Parathyroid adenoma (tissue), 2 donors: ENCODE measurements around the gene SPRR2A.
"Not testable (repeated sequence)": the region's sequence is repeated elsewhere in the genome, so short reads cannot be mapped to it uniquely, and the experiment has no call there.

ENCODE experiments used
- H2AFZ ChIP-seq: fragments of 300-600 bp; sonication (generic); one replicate; pipeline ENCODE4 v1.7.0; 2017; ENCODE audit warnings: antibody characterized with exemption, mild to moderate bottlenecking
- H3K27ac ChIP-seq: fragments of 300-600 bp; sonication (generic); one replicate; pipeline ENCODE4 v1.7.0; 2017
- H3K27me3 ChIP-seq: fragments of 300-600 bp; sonication (generic); one replicate; pipeline ENCODE4 v1.7.0; 2017; ENCODE audit warnings: low read length; ENCODE audit not compliant: control insufficient read depth, insufficient read depth
- H3K36me3 ChIP-seq: fragments of 300-600 bp; sonication (generic); one replicate; pipeline ENCODE4 v1.7.0; 2017; ENCODE audit warnings: low read length; ENCODE audit not compliant: control insufficient read depth, insufficient read depth
- H3K4me1 ChIP-seq: fragments of 300-600 bp; sonication (generic); one replicate; pipeline ENCODE4 v1.7.0; 2017; ENCODE audit warnings: control low read depth
- H3K4me2 ChIP-seq: fragments of 300-600 bp; sonication (generic); one replicate; pipeline ENCODE4 v1.7.0; 2017; ENCODE audit warnings: low read length
- H3K4me3 ChIP-seq: fragments of 300-600 bp; sonication (generic); one replicate; pipeline ENCODE4 v1.7.0; 2017; ENCODE audit warnings: low read depth, low read length
- H3K79me2 ChIP-seq: fragments of 300-600 bp; sonication (generic); one replicate; pipeline ENCODE4 v1.7.0; 2017; ENCODE audit warnings: control low read depth
- H3K9ac ChIP-seq: fragments of 300-600 bp; sonication (generic); one replicate; pipeline ENCODE4 v1.7.0; 2017; ENCODE audit warnings: mild to moderate bottlenecking
- H3K9me3 ChIP-seq: fragments of 300-600 bp; sonication (generic); one replicate; pipeline ENCODE4 v1.7.0; 2017; ENCODE audit warnings: low read length; ENCODE audit not compliant: control insufficient read depth
- TF ChIP-seq, protein P1 (sequence below): fragments of 300-600 bp; sonication (generic); IDR thresholded peaks from one replicate; pipeline ENCODE4 v1.7.0; 2017; ENCODE audit warnings: antibody characterized with exemption, mild to moderate bottlenecking
- donor health status: primary hyperparathyroidism.

The SPRR2A gene

DNA sequence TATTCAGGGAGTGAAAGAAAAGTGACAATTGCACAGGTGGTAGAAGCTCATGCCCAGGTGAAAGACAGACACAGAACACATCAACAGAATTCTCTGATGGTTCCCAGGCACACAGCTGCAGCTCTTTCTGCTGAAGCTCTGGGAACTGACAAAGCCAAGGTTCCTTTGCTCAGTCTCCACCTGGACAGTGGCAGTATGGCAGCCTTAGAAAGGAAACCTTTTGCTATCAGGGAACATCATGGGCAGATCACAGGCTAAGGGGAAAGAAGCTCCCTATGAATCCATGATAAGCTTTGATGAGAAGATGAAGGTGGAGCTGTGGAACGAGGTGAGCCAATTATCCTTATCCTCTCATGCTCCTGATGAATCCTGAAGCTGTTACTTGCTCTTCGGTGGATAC lies 12.9 kb upstream of the SPRR2A start:
- Histone ChIP-seq H3K79me2 (no peaks in the 10 kb centered on the region), H3K9ac (no peak overlapping the region), H3K36me3 (no peaks in the 10 kb centered on the region), H3K4me3 (no peak overlapping the region), H3K27ac (no peak overlapping the region), H2AFZ (no peak overlapping the region), H3K27me3 (no peaks in the 10 kb centered on the region), H3K4me1 (no peaks in the 10 kb centered on the region), H3K9me3 (no peaks in the 10 kb centered on the region), H3K4me2 (no peak overlapping the region)
- TF ChIP-seq, protein P1, sequence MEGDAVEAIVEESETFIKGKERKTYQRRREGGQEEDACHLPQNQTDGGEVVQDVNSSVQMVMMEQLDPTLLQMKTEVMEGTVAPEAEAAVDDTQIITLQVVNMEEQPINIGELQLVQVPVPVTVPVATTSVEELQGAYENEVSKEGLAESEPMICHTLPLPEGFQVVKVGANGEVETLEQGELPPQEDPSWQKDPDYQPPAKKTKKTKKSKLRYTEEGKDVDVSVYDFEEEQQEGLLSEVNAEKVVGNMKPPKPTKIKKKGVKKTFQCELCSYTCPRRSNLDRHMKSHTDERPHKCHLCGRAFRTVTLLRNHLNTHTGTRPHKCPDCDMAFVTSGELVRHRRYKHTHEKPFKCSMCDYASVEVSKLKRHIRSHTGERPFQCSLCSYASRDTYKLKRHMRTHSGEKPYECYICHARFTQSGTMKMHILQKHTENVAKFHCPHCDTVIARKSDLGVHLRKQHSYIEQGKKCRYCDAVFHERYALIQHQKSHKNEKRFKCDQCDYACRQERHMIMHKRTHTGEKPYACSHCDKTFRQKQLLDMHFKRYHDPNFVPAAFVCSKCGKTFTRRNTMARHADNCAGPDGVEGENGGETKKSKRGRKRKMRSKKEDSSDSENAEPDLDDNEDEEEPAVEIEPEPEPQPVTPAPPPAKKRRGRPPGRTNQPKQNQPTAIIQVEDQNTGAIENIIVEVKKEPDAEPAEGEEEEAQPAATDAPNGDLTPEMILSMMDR = no peak

DNA sequence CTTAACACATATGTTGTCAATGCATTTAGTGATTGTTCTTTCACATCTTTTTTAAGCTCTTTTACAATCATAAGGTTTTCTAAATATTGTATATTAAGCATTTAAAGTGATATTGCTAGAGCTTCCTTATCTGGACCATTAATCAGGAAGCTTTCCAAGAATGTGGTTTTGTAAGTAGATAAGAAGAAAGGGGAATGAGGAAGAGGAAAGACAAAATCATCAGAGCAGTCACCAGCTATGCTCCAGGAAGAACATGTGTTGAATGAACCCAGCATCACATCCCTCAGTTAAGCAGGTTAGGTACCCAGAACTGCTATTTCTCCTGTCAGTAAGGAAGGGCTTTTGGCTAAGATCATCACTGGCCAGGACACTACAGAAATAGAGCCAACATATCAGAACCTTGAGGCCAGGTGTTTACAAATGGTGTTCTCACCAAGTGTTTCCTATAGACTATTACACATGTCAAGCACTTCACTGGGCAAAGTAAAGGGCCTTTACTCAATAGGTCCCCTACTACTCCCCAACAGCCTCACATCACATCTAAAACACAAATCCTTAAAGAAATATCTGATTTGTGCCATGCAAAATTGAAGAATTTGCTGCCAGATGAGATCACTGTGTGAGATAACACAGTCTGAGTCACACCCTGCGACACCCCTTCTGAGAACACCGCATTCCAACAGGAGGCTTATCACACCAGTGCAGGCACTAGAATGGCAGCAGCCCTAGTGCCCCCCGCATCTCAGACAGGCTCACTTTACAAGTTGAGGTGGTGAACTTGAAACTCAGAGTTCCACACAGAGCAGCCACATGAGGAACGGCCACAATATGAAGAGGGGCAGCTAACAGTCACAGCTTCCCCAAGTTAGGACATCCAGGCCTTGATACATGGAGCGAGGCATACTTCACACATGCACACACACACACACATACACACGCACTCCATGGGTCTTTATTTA lies 1.8 kb upstream of the SPRR2A start:
- Histone ChIP-seq H3K27ac (no peak overlapping the region), H3K27me3 (no peaks in the 10 kb centered on the region), H3K79me2 (no peaks in the 10 kb centered on the region), H3K9ac (no peak overlapping the region), H3K4me1 (no peaks in the 10 kb centered on the region), H3K4me3 (no peak overlapping the region), H3K9me3 (no peaks in the 10 kb centered on the region), H3K36me3 (no peaks in the 10 kb centered on the region), H2AFZ (no peak overlapping the region), H3K4me2 (no peak overlapping the region)
- TF ChIP-seq, protein P1 = no peak

GRCh38 chr1:153058154-153058553 lies 842 bp upstream of the SPRR2A start:
- TF ChIP-seq, protein P1 = no peak
- Histone ChIP-seq H3K36me3 (no peaks in the 10 kb centered on the region), H2AFZ (no peak overlapping the region), H3K4me2 (no peak overlapping the region), H3K27ac (no peak overlapping the region), H3K4me3 (no peak overlapping the region), H3K27me3 (no peaks in the 10 kb centered on the region), H3K79me2 (no peaks in the 10 kb centered on the region), H3K4me1 (no peaks in the 10 kb centered on the region), H3K9ac (no peak overlapping the region), H3K9me3 (no peaks in the 10 kb centered on the region)

DNA sequence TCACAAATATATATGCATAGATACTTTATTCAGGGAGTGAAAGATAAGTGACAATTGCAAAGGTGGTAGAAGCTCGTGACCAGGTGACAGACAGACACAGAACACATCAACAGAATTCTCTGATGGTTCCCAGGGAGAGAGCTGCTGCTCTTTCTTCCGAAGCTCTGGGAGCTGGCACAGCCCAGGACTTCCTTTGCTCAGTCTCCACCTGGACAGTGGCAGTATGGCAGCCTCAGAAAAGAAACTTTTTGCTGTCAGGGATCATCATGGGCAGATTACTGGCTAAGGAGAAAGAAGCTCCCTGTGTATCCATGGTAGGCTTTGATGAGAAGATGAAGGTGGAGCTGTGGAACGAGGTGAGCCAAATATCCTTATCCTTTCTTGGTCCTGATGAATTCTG lies 1.2 kb downstream of the SPRR2A start:
- not testable (repeated sequence) for H3K4me1 ChIP-seq, H2AFZ ChIP-seq, H3K27ac ChIP-seq, H3K36me3 ChIP-seq, H3K27me3 ChIP-seq, H3K79me2 ChIP-seq, H3K9me3 ChIP-seq, H3K9ac ChIP-seq, H3K4me3 ChIP-seq, H3K4me2 ChIP-seq

DNA sequence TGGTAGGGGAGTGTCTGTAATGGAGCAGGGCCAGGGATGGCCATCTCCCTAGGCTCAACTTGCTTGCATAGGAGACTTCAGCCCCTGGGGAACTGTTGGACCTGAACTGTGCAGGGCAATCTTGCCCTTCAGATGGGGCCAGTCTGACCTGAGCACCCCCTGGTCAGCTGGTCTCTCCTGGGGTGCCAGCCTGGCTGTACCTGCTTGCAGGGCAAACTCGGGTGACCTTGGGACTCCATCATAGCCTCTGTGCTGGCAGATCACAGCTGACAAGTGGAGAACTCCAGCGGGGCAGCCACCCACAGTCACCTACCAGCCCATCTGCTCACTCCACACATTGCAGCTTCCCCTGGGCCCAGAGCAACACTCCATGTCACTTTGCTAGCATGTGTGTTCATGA lies 8.1 kb downstream of the SPRR2A start:
- Histone ChIP-seq H3K36me3 (no peaks in the 10 kb centered on the region), H3K4me1 (no peaks in the 10 kb centered on the region), H3K4me3 (no peak overlapping the region), H3K79me2 (no peaks in the 10 kb centered on the region), H3K9me3 (no peaks in the 10 kb centered on the region), H2AFZ (no peak overlapping the region), H3K27me3 (no peaks in the 10 kb centered on the region), H3K4me2 (no peak overlapping the region), H3K27ac (no peak overlapping the region), H3K9ac (no peak overlapping the region)
- TF ChIP-seq, protein P1 = no peak
